Peyer's patch (tissue), 4 donors: ENCODE measurements around the gene METTL1. TPM values are rescaled to one million over a fixed set of nuclear protein-coding genes. Genes with fewer than 3 reads are reported as not detected.

Source experiments
- DNase-seq, 3 donors: peaks; one replicate each; pipeline ENCODE4 v3.0.0-alpha.2; 2017 to 2019
- H3K27ac ChIP-seq, 4 donors: fragments of 200-600 bp; sonication (generic); one replicate each; pipeline ENCODE4 v1.5.1; 2016 to 2019
- H3K27me3 ChIP-seq, 2 donors: fragments of 200-600 bp; sonication (generic); one replicate each; pipeline ENCODE4 v1.5.1; 2019
- H3K36me3 ChIP-seq, 3 donors: fragments of 200-600 bp; sonication (generic); one replicate each; pipeline ENCODE4 v1.5.1; 2016 to 2019
- H3K4me1 ChIP-seq, 4 donors: fragments of 200-600 bp; sonication (generic); one replicate each; pipeline ENCODE4 v1.5.1; 2016 to 2019
- H3K4me3 ChIP-seq, 4 donors: fragments of 200-600 bp; sonication (generic); 1 replicate in 3 of 4; 2 replicates in 1 of 4; pipeline ENCODE4 v1.5.1; 2016 to 2019; ENCODE audit warnings: mild to moderate bottlenecking in 1 of 4
- H3K9me3 ChIP-seq, 4 donors: fragments of 200-600 bp; sonication (generic); one replicate each; pipeline ENCODE4 v1.5.1; 2016 to 2019; ENCODE audit warnings: mild to moderate bottlenecking in 1 of 4
- CTCF ChIP-seq, 6 experiments: fragments of 450-650 bp in 4 of 6; fragments of 200-600 bp in 2 of 6; sonication (generic) in 1 of 6; IDR thresholded peaks; one replicate each; pipeline ENCODE4 v1.5.1; 2017 to 2019; ENCODE audit warnings: antibody characterized with exemption in 6 of 6, mild to moderate bottlenecking in 3 of 6, moderate library complexity in 1 of 6
- POLR2A ChIP-seq, 2 donors: fragments of 450-650 bp; IDR thresholded peaks; one replicate each; pipeline ENCODE4 v1.5.1; 2017; ENCODE audit warnings: antibody characterized with exemption in 2 of 2, mild to moderate bottlenecking in 2 of 2, moderate library complexity in 2 of 2
- total RNA-seq, 4 donors: library from RNA; depleted of rRNA; stranded (reverse); fragments of >200 nt; gene quantifications; one replicate each; pipeline ENCODE4 v1.1.0, GENCODE V29; 2016

Gene METTL1
- total RNA-seq, 4 donors from 2014 or later = 1.2 to 26.4 (median 8.0) TPM

- no peaks in the 10 kb centered on the region for H3K9me3 ChIP-seq
- no peaks in the 10 kb centered on the region for H3K27me3 ChIP-seq
- TF ChIP-seq POLR2A (IDR thresholded peaks at IDR 0.05) = no peak
- no peak for TF ChIP-seq CTCF (IDR thresholded peaks at IDR 0.05)
- no peak for DNase-seq
- peaks cover 0 to 21% (median 4%) of the 10 kb centered on the region in 4 donors for H3K4me1 ChIP-seq
- no peak overlapping the region for H3K4me3 ChIP-seq
- no peak overlapping the region for H3K27ac ChIP-seq
- peaks cover 0 to 15% (median 0%) of the 10 kb centered on the region in 3 donors for H3K36me3 ChIP-seq
Observed at GRCh38 chr12:57758552-57759359, 13.1 kb downstream of the METTL1 start.

- peaks cover 0 to 15% (median 0%) of the 10 kb centered on the region in 3 donors for H3K36me3 ChIP-seq
- no peak overlapping the region for H3K4me3 ChIP-seq
- H3K4me1 ChIP-seq = peaks cover 0 to 23% (median 4%) of the 10 kb centered on the region in 4 donors
- no peaks in the 10 kb centered on the region for H3K27me3 ChIP-seq
- DNase-seq = no peak
- TF ChIP-seq POLR2A (IDR thresholded peaks at IDR 0.05) (no peak), CTCF (IDR thresholded peaks at IDR 0.05) (no peak)
- H3K9me3 ChIP-seq = no peaks in the 10 kb centered on the region
- H3K27ac ChIP-seq = no peak overlapping the region
Observed at GRCh38 chr12:57757771-57758170, 14.1 kb downstream of the METTL1 start.

GRCh38 chr12:57756406-57757341 is 15.2 kb downstream of the METTL1 start:
- peak; percentile 53 to 75 (median 69) for DNase-seq
- H3K27ac ChIP-seq = peak overlapping the region in 3 of 4 donors; percentile 65 to 90 (median 88)
- peak overlapping the region; percentile 73 to 89 (median 80) for H3K4me3 ChIP-seq

GRCh38 chr12:57755454-57756372 is 16.2 kb downstream of the METTL1 start:
- H3K9me3 ChIP-seq = no peaks in the 10 kb centered on the region
- H3K27me3 ChIP-seq = no peaks in the 10 kb centered on the region
- peak; percentile 49 to 80 (median 76) for DNase-seq
- TF ChIP-seq CTCF (IDR thresholded peaks at IDR 0.05) = no peak
- peak; percentile 26 to 35 for TF ChIP-seq POLR2A (IDR thresholded peaks at IDR 0.05)
- peak overlapping the region; percentile 65 to 90 (median 84) for H3K27ac ChIP-seq
- H3K36me3 ChIP-seq = peaks cover 0 to 15% (median 0%) of the 10 kb centered on the region in 3 donors
- H3K4me1 ChIP-seq = peaks cover 0 to 34% (median 4%) of the 10 kb centered on the region in 4 donors
- H3K4me3 ChIP-seq = peak overlapping the region; percentile 73 to 89 (median 80)

More at GRCh38 chr12:57756406-57757341, 15.2 kb downstream of the METTL1 start:
- TF ChIP-seq CTCF (IDR thresholded peaks at IDR 0.05) (peak; percentile 18 to 81 (median 58)), POLR2A (IDR thresholded peaks at IDR 0.05) (no peak)
- peaks cover 0 to 24% (median 4%) of the 10 kb centered on the region in 4 donors for H3K4me1 ChIP-seq
- H3K36me3 ChIP-seq = peaks cover 0 to 15% (median 0%) of the 10 kb centered on the region in 3 donors
- H3K9me3 ChIP-seq = no peaks in the 10 kb centered on the region
- H3K27me3 ChIP-seq = no peaks in the 10 kb centered on the region

- Histone ChIP-seq H3K27me3 (no peaks in the 10 kb centered on the region), H3K27ac (peak overlapping the region; percentile 65 to 90 (median 84)), H3K9me3 (no peaks in the 10 kb centered on the region), H3K4me3 (peak overlapping the region; percentile 73 to 89 (median 80)), H3K36me3 (peaks cover 0 to 15% (median 0%) of the 10 kb centered on the region in 3 donors), H3K4me1 (peaks cover 0 to 37% (median 4%) of the 10 kb centered on the region in 4 donors)
- TF ChIP-seq CTCF (IDR thresholded peaks at IDR 0.05) = no peak
- no peak for TF ChIP-seq POLR2A (IDR thresholded peaks at IDR 0.05)
- no peak for DNase-seq
Observed at GRCh38 chr12:57755194-57755453, 16.8 kb downstream of the METTL1 start.
